Activated T-cell treated with anti-CD3 and anti-CD28 coated beads, Interleukin-2, amount 50 U/mL, for 24 hours (primary cell): Measurements from ENCODE around the gene RETN.

Experiments
- DNase-seq: peaks from one replicate; pipeline ENCODE4 v3.0.0-alpha.2; 2020
- H3K27ac Mint-ChIP-seq: 2 replicates; pipeline ENCODE4 v1.8.0; 2020; ENCODE audit warnings: mild to moderate bottlenecking, mixed read lengths
- H3K27me3 Mint-ChIP-seq: 2 replicates; pipeline ENCODE4 v1.8.0; 2020; ENCODE audit warnings: mixed read lengths
- H3K36me3 Mint-ChIP-seq: 2 replicates; pipeline ENCODE4 v1.8.0; 2020; ENCODE audit warnings: low read depth, mixed read lengths
- H3K4me1 Mint-ChIP-seq: 2 replicates; pipeline ENCODE4 v1.8.0; 2020; ENCODE audit warnings: low read depth, mixed read lengths
- H3K4me3 Mint-ChIP-seq: 2 replicates; pipeline ENCODE4 v1.8.0; 2020; ENCODE audit warnings: mild to moderate bottlenecking, moderate library complexity, mixed read lengths
- H3K9me3 Mint-ChIP-seq: 2 replicates; pipeline ENCODE4 v1.8.0; 2020; ENCODE audit warnings: mixed read lengths

The RETN gene

DNA sequence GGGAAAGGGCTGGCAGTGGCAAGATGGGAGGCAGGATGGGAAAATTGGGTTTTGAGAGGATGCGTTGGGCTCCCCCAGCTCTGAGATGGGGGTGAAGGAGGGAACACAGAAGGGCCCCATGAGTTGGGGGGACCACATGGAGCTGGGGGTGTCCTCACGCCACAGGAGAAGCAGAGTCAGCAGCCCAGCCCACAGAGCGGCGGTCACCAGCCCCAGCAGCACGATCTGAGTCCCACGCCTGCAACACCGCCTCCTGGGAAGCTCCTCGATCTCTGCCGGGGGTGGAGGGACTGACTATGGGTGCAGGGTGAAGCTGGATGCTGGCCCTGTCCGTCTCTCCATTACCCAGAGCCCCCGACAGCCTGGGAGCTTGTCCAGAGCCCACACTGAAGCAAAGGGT lies 29.7 kb downstream of the RETN start:
- DNase-seq, result no peak
- H3K27me3 Mint-ChIP-seq, result peaks cover 47% of the 10 kb centered on the region
- H3K36me3 Mint-ChIP-seq, result no peaks in the 10 kb centered on the region
- peaks cover 28% of the 10 kb centered on the region for H3K4me1 Mint-ChIP-seq
- H3K4me3 Mint-ChIP-seq, result peak overlapping the region; percentile 55
- no peaks in the 10 kb centered on the region for H3K9me3 Mint-ChIP-seq
- no peak overlapping the region for H3K27ac Mint-ChIP-seq

DNA sequence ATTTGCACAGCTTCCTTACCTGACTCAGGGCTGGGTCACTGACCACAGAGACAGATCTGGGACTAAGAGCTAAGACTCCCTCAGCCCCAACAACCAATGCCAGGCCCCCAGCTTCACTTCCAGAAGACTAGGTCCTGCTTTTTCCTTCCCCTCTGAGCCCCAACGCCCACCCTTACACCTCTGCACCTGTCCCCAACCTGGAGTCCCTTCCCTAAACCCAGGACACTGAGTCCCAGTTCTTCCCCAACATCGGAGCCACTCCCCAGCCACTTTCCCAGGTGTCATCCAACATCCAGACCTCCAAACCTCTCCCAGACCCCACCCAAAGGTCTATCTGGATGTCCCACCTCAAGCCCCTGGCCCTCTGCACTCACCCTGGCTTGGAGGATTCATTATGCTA lies 30.2 kb downstream of the RETN start:
- peak overlapping the region; percentile 85 for H3K27ac Mint-ChIP-seq
- H3K9me3 Mint-ChIP-seq, result no peaks in the 10 kb centered on the region
- peaks cover 31% of the 10 kb centered on the region for H3K4me1 Mint-ChIP-seq
- no peaks in the 10 kb centered on the region for H3K36me3 Mint-ChIP-seq
- DNase-seq, result no peak
- peak overlapping the region; percentile 55 for H3K4me3 Mint-ChIP-seq
- H3K27me3 Mint-ChIP-seq, result peaks cover 47% of the 10 kb centered on the region

DNA sequence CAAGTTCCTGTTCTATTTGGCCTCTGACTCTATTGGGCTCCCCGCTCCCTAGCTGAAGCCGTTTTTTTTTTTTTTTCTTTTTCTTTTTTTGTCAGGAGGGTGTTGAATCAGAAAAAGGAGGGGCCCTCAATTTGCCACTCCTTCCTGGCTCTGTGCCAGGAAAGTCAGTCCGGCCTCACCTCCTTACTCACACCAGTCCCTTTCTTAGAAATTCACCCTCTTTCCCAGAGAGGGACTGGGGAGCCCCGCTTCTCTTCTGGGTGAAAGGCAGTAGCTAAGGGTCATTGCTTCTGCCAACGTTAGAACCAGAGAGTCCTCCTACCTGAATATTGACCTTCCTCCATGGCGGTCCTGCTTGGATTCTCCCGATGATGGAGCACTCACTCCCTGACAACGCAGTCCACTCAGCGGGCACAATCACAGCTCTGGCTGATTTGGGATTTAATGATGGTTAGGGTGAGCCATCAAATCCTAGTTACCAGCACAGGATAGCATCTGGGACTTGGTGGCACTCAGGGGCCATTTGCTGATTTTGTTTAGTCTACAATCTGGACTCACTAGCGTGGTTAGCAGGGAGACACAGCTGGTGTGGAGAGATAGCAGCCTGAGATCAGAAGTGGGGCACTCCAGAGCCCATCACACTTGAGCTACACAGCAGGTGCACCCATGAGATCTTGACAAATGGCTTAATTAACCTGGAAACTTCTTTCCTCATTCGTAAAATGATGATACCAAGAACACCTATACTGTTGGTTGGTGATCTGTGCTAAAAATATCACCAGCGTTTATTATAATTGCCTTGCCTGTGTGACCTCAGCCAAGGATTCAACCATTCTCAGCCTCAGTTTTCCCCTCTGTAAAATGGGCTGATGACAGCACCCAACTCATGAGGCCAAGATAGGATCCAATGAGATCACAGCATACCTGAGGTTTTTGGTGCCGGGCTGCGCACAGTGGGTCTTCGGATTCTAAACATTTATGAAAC lies 30.9 kb downstream of the RETN start:
- Mint-ChIP-seq H3K4me3 (peak overlapping the region; percentile 55), H3K36me3 (no peaks in the 10 kb centered on the region), H3K4me1 (peaks cover 37% of the 10 kb centered on the region), H3K27me3 (peaks cover 41% of the 10 kb centered on the region), H3K27ac (peak overlapping the region; percentile 85), H3K9me3 (no peaks in the 10 kb centered on the region)
- DNase-seq, result peak; percentile 59

DNA sequence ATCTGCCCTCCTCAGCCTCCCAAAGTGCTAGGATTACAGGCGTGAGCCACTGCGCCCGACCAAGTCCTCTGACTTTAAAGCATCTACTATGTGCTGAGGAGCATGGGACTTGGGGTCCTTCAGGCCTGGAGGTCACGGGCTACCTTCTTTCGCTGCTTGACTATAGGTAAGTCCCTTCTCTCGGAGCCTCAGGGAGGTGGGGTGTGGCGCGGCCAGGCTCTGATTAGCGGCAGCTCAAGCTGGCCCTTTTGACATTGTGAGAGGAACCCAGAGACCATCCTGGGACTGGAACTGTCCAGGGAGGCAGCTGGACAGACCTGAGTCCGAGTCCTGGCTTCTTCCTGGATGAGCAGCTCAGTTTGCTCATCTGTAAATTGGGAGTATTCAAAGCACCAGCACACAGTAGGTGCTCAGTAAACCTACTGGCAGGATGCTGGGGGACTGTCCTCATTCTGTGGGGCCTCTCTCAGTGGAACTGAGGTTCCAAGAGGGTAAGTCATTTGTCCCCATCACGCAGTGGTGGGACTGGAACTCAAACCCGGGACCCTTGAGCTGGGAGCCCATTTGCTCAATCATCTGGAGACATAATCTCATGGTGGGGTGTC lies 32.3 kb downstream of the RETN start:
- peaks cover 50% of the 10 kb centered on the region for H3K4me1 Mint-ChIP-seq
- H3K4me3 Mint-ChIP-seq, result no peak overlapping the region
- DNase-seq, result no peak
- H3K36me3 Mint-ChIP-seq, result no peaks in the 10 kb centered on the region
- H3K27me3 Mint-ChIP-seq, result peaks cover 37% of the 10 kb centered on the region
- H3K9me3 Mint-ChIP-seq, result no peaks in the 10 kb centered on the region
- H3K27ac Mint-ChIP-seq, result no peak overlapping the region

DNA sequence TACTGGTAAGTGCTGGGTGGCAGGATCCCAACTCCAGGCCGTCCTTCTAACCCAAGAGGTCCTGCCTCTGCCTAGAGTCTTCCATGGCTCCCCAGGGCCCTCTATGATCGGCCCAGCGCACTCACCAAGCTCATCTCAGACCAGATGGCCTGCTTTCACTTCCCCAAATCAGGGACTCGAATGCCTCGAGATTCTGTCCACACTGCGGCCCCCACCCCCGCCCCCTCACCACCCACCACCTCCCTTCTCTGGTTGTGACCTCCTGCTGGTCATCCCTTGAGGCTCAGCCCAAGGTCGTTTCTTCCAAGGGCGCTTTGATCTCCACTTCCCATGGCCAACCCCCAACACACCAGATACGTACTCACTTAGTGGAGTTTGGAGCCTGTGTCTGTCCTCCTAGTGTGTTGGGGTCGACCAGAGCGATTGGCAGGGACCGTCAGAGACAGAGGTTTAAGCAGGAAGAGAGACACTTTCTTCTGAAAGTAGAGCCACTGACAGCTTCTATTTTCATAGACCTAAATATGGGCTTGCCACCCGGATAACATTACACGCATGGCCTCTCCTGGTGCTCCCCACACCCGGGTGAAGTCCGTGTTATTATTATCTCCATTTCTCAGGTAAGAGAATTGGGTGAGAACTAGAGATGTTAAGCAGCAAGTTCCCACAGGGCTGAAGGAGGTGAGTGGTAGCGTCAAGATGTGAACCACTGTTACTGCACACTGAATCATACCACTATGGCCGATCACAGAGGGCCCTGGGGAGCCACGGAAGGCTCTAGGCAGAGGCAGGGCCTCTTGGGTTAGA lies 33.0 kb downstream of the RETN start, which contains the start of gene FCER2:
Gene FCER2, minus strand, starts transcription at position 478 of the 804 bp plus-strand sequence. CDS start 2,371 bp downstream, outside the sequence.
- H3K9me3 Mint-ChIP-seq, result no peaks in the 10 kb centered on the region
- peaks cover 31% of the 10 kb centered on the region for H3K27me3 Mint-ChIP-seq
- no peaks in the 10 kb centered on the region for H3K36me3 Mint-ChIP-seq
- H3K27ac Mint-ChIP-seq, result no peak within 1 kb of the TSS
- H3K4me1 Mint-ChIP-seq, result peaks cover 57% of the 10 kb centered on the region
- no peak for DNase-seq
- no peak within 1 kb of the TSS for H3K4me3 Mint-ChIP-seq

DNA sequence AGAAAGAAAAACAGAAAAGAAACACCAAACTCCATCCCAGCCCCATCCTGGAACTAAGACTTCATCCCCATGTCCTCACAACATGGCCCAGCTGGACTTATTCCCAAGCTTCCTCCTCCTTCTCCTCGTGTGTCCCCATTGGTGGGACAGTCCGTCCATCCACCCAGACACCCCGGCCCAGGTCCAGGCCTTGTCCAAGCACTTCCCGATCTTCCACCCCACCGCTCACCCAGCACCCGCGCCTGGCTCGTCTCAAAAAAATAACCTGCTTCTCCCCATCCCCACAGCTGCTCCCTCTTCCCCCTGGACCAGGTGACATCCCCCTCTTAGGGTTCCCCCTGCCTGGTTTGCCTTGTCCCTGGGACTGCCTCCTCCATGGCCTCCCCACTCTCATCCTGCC lies 34.5 kb downstream of the RETN start:
- peaks cover 16% of the 10 kb centered on the region for H3K27me3 Mint-ChIP-seq
- H3K4me1 Mint-ChIP-seq, result peaks cover 58% of the 10 kb centered on the region
- H3K9me3 Mint-ChIP-seq, result no peaks in the 10 kb centered on the region
- H3K4me3 Mint-ChIP-seq, result no peak overlapping the region
- H3K27ac Mint-ChIP-seq, result peak overlapping the region; percentile 9
- DNase-seq, result no peak
- no peaks in the 10 kb centered on the region for H3K36me3 Mint-ChIP-seq

DNA sequence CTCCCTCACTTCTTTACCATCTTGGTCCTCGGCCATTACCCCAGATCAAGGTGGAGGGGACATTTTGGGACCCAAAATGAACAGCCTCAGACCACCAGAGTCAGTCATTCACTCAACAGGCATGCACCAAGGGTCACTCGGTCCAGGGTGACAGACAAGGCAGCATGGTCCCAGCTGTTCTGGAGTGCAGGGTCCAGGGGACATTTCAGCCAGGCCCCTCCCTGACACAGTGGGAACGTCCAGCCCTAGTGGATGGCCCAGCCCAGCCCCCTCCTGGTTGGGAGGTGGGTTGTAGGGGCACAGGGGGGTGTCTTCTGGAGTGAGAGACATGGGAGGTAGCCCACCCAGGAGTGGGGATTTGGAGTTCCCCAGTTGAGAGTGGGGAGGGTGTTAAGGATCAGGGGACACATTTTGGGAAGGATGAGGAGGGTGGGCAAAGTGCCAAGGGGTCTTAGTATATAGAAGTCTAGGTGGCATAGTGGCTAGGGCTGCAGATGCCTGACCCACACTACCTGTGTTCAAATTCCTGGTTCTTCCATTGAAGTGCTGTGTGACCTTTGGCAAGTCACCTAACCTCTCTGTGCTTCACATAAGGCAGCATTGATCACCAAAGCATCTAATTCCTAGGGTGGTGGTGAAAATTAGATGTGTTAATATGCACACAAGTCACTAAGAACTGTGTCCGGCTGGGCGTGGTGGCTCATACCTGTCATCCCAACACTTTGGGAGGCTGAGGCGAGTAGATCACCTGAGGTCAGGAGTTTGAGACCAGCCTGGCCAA lies 35.6 kb downstream of the RETN start:
- Mint-ChIP-seq H3K9me3 (no peaks in the 10 kb centered on the region), H3K4me1 (peaks cover 48% of the 10 kb centered on the region), H3K36me3 (no peaks in the 10 kb centered on the region), H3K4me3 (no peak overlapping the region), H3K27me3 (peaks cover 6% of the 10 kb centered on the region), H3K27ac (no peak overlapping the region)
- no peak for DNase-seq

DNA sequence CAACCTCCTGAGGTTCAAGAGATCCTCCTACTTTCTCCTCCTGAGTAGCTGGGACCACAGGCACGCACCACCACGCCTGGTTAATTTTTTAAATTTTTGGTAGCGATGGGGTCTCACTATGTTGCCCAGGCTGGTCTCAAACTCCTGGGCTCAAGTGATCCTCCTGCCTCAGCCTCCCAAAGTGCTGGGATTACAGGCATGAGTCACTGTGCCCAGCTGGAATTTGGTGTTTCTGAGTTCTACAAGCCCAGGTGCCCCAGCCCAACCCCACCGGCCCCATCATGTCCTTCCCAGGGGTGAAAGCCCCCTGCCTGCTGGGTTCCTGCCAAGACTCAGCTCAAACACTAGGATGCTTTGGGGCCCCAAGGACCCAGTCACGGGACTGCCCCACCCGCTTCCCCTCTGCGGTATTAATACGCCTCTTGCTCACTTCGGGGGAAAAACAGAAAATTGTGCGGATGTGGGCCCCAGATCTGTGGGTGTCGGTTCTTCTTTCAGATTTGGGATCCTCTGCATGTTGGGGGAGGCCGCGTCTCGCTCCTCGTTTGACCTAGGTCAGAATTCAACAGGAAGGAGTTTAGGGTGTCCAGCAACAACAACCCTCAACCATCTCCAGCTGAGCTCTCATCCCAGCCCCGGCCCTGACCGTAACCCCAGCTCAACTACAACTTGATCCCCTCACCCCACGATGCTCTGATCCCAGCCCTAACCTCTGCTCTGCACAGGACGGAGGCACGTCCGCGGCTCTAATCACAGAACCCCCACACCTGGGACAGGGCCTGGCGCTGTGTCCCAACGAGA lies 36.7 kb downstream of the RETN start:
- DNase-seq, result peak; percentile 77
- H3K27ac Mint-ChIP-seq, result peak overlapping the region; percentile 88
- H3K4me3 Mint-ChIP-seq, result peak overlapping the region; percentile 62
- H3K4me1 Mint-ChIP-seq, result peaks cover 40% of the 10 kb centered on the region
- no peaks in the 10 kb centered on the region for H3K36me3 Mint-ChIP-seq
- H3K27me3 Mint-ChIP-seq, result peaks cover 3% of the 10 kb centered on the region
- no peaks in the 10 kb centered on the region for H3K9me3 Mint-ChIP-seq

DNA sequence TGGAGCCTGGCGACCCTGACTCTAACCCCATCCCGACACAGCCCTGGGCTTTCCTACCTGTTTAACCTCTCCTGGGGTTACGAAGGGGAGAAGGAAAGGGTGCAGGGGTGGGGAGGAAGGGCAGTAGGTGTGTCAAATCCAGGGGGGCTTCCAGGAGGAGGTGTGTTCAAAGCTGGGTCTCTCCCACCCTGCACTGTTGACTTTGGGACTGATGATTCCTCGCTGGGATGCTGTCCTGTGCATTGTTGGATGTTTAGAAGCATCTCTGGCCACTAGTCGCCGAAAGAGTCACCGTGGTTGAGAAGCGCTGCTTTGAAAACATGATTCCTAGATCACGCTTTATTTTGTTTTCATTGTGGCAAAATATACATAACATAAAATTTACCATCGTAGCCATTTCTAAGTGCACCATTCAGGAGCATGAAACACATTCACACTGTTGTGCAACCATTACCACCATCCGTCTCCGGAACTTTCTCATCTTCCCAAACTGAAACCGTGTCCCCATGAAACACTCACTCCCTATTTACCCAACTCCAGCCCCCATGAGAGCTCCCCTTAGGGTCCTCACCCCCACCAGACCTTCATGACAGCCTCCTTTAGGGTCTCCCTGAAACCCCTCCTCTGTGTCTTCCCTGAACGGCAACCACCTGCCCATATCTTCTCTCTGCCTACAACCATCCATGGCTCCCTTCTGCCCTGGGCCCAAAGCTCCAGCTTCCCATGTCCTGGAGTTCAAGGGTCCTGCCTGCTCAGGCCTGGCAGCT lies 37.5 kb downstream of the RETN start:
- DNase-seq, result no peak
- H3K4me3 Mint-ChIP-seq, result peak overlapping the region; percentile 62

DNA sequence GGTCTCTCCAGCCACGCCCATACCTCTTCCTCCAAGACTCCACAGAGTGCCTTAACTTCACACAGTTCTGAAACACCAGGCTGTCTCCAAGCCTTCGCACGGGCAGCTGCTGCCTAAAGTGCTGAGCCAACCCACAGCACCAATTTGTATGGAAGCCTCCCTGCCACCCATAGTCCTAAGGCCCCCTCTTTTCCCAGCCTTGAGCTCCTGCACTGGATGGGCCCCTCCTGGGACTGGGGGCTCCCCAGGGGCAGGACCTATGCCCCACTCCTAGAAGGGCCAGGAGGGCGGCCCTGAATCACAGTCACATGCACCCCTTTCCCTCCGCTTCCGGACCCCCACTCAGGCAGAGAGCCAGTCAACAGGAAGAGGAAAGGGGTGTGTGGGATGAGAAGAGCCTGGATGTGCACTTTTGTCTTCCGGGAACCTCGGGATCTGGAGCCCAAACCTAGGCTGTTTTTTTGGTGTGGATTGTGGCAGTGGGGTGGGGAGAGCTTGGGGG lies 38.2 kb downstream of the RETN start:
- H3K4me3 Mint-ChIP-seq, result no peak overlapping the region
- peaks cover 39% of the 10 kb centered on the region for H3K4me1 Mint-ChIP-seq
- H3K27me3 Mint-ChIP-seq, result peaks cover 3% of the 10 kb centered on the region
- H3K36me3 Mint-ChIP-seq, result no peaks in the 10 kb centered on the region
- H3K9me3 Mint-ChIP-seq, result no peaks in the 10 kb centered on the region
- no peak overlapping the region for H3K27ac Mint-ChIP-seq
- no peak for DNase-seq

More for the DNA sequence above, 37.5 kb downstream of the RETN start:
- no peaks in the 10 kb centered on the region for H3K36me3 Mint-ChIP-seq
- peak overlapping the region; percentile 88 for H3K27ac Mint-ChIP-seq
- H3K27me3 Mint-ChIP-seq, result peaks cover 3% of the 10 kb centered on the region
- H3K9me3 Mint-ChIP-seq, result no peaks in the 10 kb centered on the region
- H3K4me1 Mint-ChIP-seq, result peaks cover 40% of the 10 kb centered on the region

DNA sequence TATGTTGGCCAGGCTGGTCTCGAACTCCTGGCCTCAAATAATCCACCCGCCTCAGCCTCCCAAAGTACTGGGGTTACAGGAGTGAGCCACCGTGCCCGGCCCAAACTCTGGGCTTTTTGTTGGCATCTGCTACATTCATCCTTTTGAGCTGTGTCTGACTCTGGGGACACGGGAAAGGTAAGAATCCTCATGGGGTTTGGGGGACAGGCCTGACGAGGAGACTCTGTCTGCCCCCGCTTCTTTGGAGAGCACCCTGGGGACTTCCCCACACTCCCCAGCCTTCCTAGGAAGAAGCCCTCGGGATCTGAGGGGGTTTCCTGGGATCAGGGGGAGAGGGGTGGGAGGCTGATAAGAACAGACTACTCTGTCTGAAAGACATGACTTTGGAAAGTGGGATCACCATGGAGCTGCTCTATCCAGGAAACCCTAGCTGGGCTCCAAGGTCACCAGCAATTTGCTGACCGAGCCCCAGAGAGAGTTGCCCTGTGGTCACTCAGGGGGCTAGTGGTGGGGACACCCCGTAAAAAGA lies 41.1 kb downstream of the RETN start:
- H3K36me3 Mint-ChIP-seq, result no peaks in the 10 kb centered on the region

DNA sequence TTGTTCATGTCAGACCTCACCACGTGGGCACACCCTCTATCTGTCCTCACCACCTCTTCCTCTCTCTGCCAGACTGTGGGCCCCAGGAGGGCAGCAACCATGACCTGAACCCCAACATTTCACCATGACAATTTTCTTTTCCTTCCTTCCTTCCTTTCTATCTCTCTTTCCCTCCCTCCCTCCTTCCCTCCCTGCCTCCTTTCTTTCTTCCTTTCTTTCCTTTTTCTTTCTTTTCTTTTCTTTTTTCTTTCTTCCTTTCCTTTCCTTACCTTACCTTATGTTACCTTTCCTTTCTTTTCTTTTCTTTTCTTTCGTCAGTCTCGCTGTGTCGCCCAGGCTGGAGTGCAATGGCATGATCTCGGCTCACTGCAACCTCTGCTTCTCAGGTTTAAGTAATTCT lies 41.8 kb downstream of the RETN start:
- Mint-ChIP-seq H3K4me3 (no peak overlapping the region), H3K9me3 (no peaks in the 10 kb centered on the region), H3K27me3 (no peaks in the 10 kb centered on the region), H3K36me3 (no peaks in the 10 kb centered on the region), H3K27ac (no peak overlapping the region), H3K4me1 (peaks cover 22% of the 10 kb centered on the region)
- no peak for DNase-seq

More for the DNA sequence above, 41.1 kb downstream of the RETN start:
- Mint-ChIP-seq H3K27me3 (no peaks in the 10 kb centered on the region), H3K27ac (no peak overlapping the region), H3K9me3 (no peaks in the 10 kb centered on the region), H3K4me3 (no peak overlapping the region), H3K4me1 (peaks cover 28% of the 10 kb centered on the region)
- DNase-seq, result no peak
